Hypothalamus (tissue), 51 donors: ENCODE data around the gene ERAP2.
"Not testable (repeated sequence)": the region's sequence is repeated elsewhere in the genome, so short reads cannot be mapped to it uniquely, and the experiment has no call there.

ENCODE experiments used
- DNase-seq, 51 donors: peaks; one replicate each; lab custom pipeline; 2025; lab: John Stamatoyannopoulos, UW

ERAP2 gene

GRCh38 chr5:96863114-96863513, 13.2 kb upstream of the ERAP2 start:
- DNase-seq, result no peak

- DNase-seq, result no peak
Measured at GRCh38 chr5:96863949-96864584, 12.2 kb upstream of the ERAP2 start.

- DNase-seq, result no peak
Measured at GRCh38 chr5:96864922-96865530, 11.3 kb upstream of the ERAP2 start.

- DNase-seq, result peak in 6 of 51 donors; percentile 6 to 63 (median 14)
Measured at GRCh38 chr5:96868603-96869371, 7.5 kb upstream of the ERAP2 start.

GRCh38 chr5:96869372-96869641, 7.0 kb upstream of the ERAP2 start:
- DNase-seq, result no peak

- no peak for DNase-seq
Measured at GRCh38 chr5:96870094-96871026, 5.9 kb upstream of the ERAP2 start.

- no peak for DNase-seq
Measured at GRCh38 chr5:96871027-96871399, 5.3 kb upstream of the ERAP2 start.

GRCh38 chr5:96871686-96872085, 4.6 kb upstream of the ERAP2 start:
- DNase-seq, result no peak

GRCh38 chr5:96873449-96873848, 2.9 kb upstream of the ERAP2 start:
- DNase-seq, result no peak

GRCh38 chr5:96874631-96875030, 1.7 kb upstream of the ERAP2 start:
- DNase-seq, result no peak

- DNase-seq, result peak in 3 of 51 donors; percentile 18 to 44 (median 20)
Measured at GRCh38 chr5:96875791-96876291, 459 bp upstream of the ERAP2 start.

GRCh38 chr5:96876977-96877469, 723 bp downstream of the ERAP2 start:
- DNase-seq, result not testable (repeated sequence)

GRCh38 chr5:96879665-96880064, 3.4 kb downstream of the ERAP2 start:
- DNase-seq, result no peak

GRCh38 chr5:96880444-96881164, 4.3 kb downstream of the ERAP2 start:
- DNase-seq, result no peak

GRCh38 chr5:96881511-96882115, 5.3 kb downstream of the ERAP2 start:
- DNase-seq, result no peak

GRCh38 chr5:96883871-96884270, 7.6 kb downstream of the ERAP2 start:
- DNase-seq, result no peak

- no peak for DNase-seq
Measured at GRCh38 chr5:96884995-96885394, 8.7 kb downstream of the ERAP2 start.

- DNase-seq, result no peak
Measured at GRCh38 chr5:96885518-96886338, 9.4 kb downstream of the ERAP2 start.

GRCh38 chr5:96893342-96893741, 17.0 kb downstream of the ERAP2 start:
- DNase-seq, result no peak
